Ascending aorta (tissue), 2 donors: Measurements from ENCODE around the gene CEP295NL. TPM values are rescaled to one million over a fixed set of nuclear protein-coding genes. Genes with fewer than 3 reads are reported as not detected.

ENCODE experiments used
- DNase-seq, 2 donors: peaks; one replicate each; pipeline ENCODE4 v3.0.0-alpha.2; 2019; ENCODE audit warnings: low spot score in 2 of 2
- H3K27ac ChIP-seq, 2 donors: fragments of 200-600 bp; sonication (generic); one replicate each; pipeline ENCODE4 v1.5.1; 2016 to 2017; ENCODE audit warnings: mild to moderate bottlenecking in 1 of 2
- H3K27me3 ChIP-seq: fragments of 200-600 bp; sonication (generic); one replicate; pipeline ENCODE4 v1.5.1; 2017
- H3K36me3 ChIP-seq, 2 donors: fragments of 200-600 bp; sonication (generic); one replicate each; pipeline ENCODE4 v1.5.1; 2016
- H3K4me1 ChIP-seq, 2 donors: fragments of 200-600 bp; sonication (generic); one replicate each; pipeline ENCODE4 v1.5.1; 2016 to 2017; ENCODE audit warnings: mild to moderate bottlenecking in 1 of 2
- H3K4me3 ChIP-seq, 2 donors: fragments of 200-600 bp; sonication (generic); one replicate each; pipeline ENCODE4 v1.5.1; 2016 to 2017; ENCODE audit warnings: mild to moderate bottlenecking in 1 of 2
- H3K9me3 ChIP-seq, 2 donors: fragments of 200-600 bp; sonication (generic); one replicate each; pipeline ENCODE4 v1.5.1; 2016
- CTCF ChIP-seq, 3 experiments: fragments of 200-600 bp in 2 of 3; fragments of 450-650 bp in 1 of 3; sonication (generic) in 2 of 3; IDR thresholded peaks; one replicate each; pipeline ENCODE4 v1.5.1; 2016 to 2019; ENCODE audit warnings: antibody characterized with exemption in 3 of 3, mild to moderate bottlenecking in 1 of 3, moderate library complexity in 1 of 3
- intact Hi-C: fragments of 100-400 bp; cut with DNase I; formaldehyde crosslinking; loops from one replicate; pipeline ENCODE4 v1.15.1; 2023
- total RNA-seq: library from RNA; depleted of rRNA; stranded (reverse); fragments of >200 nt; gene quantifications from one replicate; pipeline ENCODE4 v1.1.0, GENCODE V29; 2016

CEP295NL gene
- total RNA-seq, 1 donor from 2014 or later: 10.7 TPM

GRCh38 chr17:78876094-78876597 lies 26.9 kb downstream of the CEP295NL start:
- no peaks in the 10 kb centered on the region for H3K9me3 ChIP-seq
- TF ChIP-seq CTCF (IDR thresholded peaks at IDR 0.05): no peak
- DNase-seq: no peak
- H3K27me3 ChIP-seq: no peaks in the 10 kb centered on the region
- peaks cover 14 to 46% of the 10 kb centered on the region in 2 donors for H3K4me1 ChIP-seq
- H3K27ac ChIP-seq: peak overlapping the region; percentile 66 to 80
- no peak overlapping the region for H3K4me3 ChIP-seq
- intact Hi-C loops: no loop called here
- H3K36me3 ChIP-seq: peaks cover 11 to 26% of the 10 kb centered on the region in 2 donors

GRCh38 chr17:78875363-78876093 lies 27.5 kb downstream of the CEP295NL start:
- no peak for DNase-seq
- Histone ChIP-seq H3K9me3 (no peaks in the 10 kb centered on the region), H3K27ac (peak overlapping the region; percentile 66 to 80), H3K36me3 (peaks cover 17 to 32% of the 10 kb centered on the region in 2 donors), H3K4me1 (peaks cover 14 to 44% of the 10 kb centered on the region in 2 donors), H3K4me3 (no peak overlapping the region), H3K27me3 (no peaks in the 10 kb centered on the region)
- intact Hi-C loops: no loop called here
- TF ChIP-seq CTCF (IDR thresholded peaks at IDR 0.05): no peak

- H3K27ac ChIP-seq: peak overlapping the region; percentile 53 to 80
- H3K36me3 ChIP-seq: peaks cover 29 to 50% of the 10 kb centered on the region in 2 donors
- TF ChIP-seq CTCF (IDR thresholded peaks at IDR 0.05): no peak
- H3K27me3 ChIP-seq: no peaks in the 10 kb centered on the region
- no peak for DNase-seq
- H3K4me3 ChIP-seq: no peak overlapping the region
- no peaks in the 10 kb centered on the region for H3K9me3 ChIP-seq
- peaks cover 9 to 27% of the 10 kb centered on the region in 2 donors for H3K4me1 ChIP-seq
- intact Hi-C loops: no loop called here
Measured at GRCh38 chr17:78873519-78874340, 29.3 kb downstream of the CEP295NL start.

GRCh38 chr17:78872486-78872885 lies 30.5 kb downstream of the CEP295NL start:
- Histone ChIP-seq H3K36me3 (peaks cover 41 to 58% of the 10 kb centered on the region in 2 donors), H3K4me3 (no peak overlapping the region), H3K9me3 (no peaks in the 10 kb centered on the region), H3K4me1 (peaks cover 9 to 35% of the 10 kb centered on the region in 2 donors), H3K27me3 (no peaks in the 10 kb centered on the region), H3K27ac (peak overlapping the region in 1 of 2 donors; percentile 80)
- no peak for DNase-seq
- intact Hi-C loops: no loop called here
- TF ChIP-seq CTCF (IDR thresholded peaks at IDR 0.05): no peak

GRCh38 chr17:78870621-78871020 lies 32.4 kb downstream of the CEP295NL start:
- Histone ChIP-seq H3K4me3 (no peak overlapping the region), H3K27ac (no peak overlapping the region), H3K9me3 (no peaks in the 10 kb centered on the region), H3K4me1 (peaks cover 13 to 33% of the 10 kb centered on the region in 2 donors), H3K36me3 (peaks cover 48 to 64% of the 10 kb centered on the region in 2 donors), H3K27me3 (no peaks in the 10 kb centered on the region)
- no peak for DNase-seq
- intact Hi-C loops: no loop called here
- no peak for TF ChIP-seq CTCF (IDR thresholded peaks at IDR 0.05)
